WTC11 (cell line): Measurements from ENCODE around the gene D2HGDH. TPM values are rescaled to one million over a fixed set of nuclear protein-coding genes. Genes with fewer than 3 reads are reported as not detected.

Experiments used
- ATAC-seq: fragments of 200-7000 bp; cut with Tn5 transposase; 2 replicates; pipeline ENCODE4 v1.10.0; 2021; ENCODE audit warnings: mild to moderate bottlenecking, moderate library complexity
- CTCF ChIA-PET: fragments of 300-600 bp; sonication (Branson Sonifier 250); formaldehyde crosslinking; loops from one replicate; lab custom pipeline; 2021; ENCODE audit warnings: antibody characterized with exemption; lab: Charles Lee
- POLR2A ChIA-PET: fragments of 350-600 bp; sonication (Branson Sonifier 250); formaldehyde crosslinking; loops from one replicate; lab custom pipeline; 2021; ENCODE audit warnings: antibody characterized with exemption; lab: Charles Lee
- DNase-seq: peaks from one replicate; pipeline ENCODE4 v3.0.0; 2021; ENCODE audit warnings: low spot score
- H3K27ac Mint-ChIP-seq: 2 replicates; pipeline ENCODE4 v1.8.0; 2021; ENCODE audit warnings: mixed read lengths
- H3K27me3 Mint-ChIP-seq: 2 replicates; pipeline ENCODE4 v1.8.0; 2021; ENCODE audit warnings: low read depth, mild to moderate bottlenecking, moderate library complexity, mixed read lengths
- H3K36me3 Mint-ChIP-seq: 2 replicates; pipeline ENCODE4 v1.8.0; 2021; ENCODE audit warnings: mixed read lengths
- H3K4me1 Mint-ChIP-seq: 2 replicates; pipeline ENCODE4 v1.8.0; 2022; ENCODE audit warnings: mixed read lengths
- H3K4me3 Mint-ChIP-seq: 2 replicates; pipeline ENCODE4 v1.8.0; 2021; ENCODE audit warnings: mild to moderate bottlenecking, moderate library complexity, mixed read lengths
- H3K9me3 Mint-ChIP-seq: 2 replicates; pipeline ENCODE4 v1.8.0; 2021; ENCODE audit warnings: mixed read lengths
- E2F5 ChIP-seq: sonication (generic); formaldehyde crosslinking; IDR thresholded peaks from 2 replicates; pipeline ENCODE4 v1.8.1; 2022; ENCODE audit warnings: mild to moderate bottlenecking, moderate library complexity, missing genetic modification reagents
- ELF4 ChIP-seq: sonication (generic); formaldehyde crosslinking; IDR thresholded peaks from 2 replicates; pipeline ENCODE4 v1.8.1; 2022; ENCODE audit warnings: low read depth, mild to moderate bottlenecking, moderate library complexity, missing genetic modification reagents
- ERG ChIP-seq: fragments of 250-450 bp; sonication (Bioruptor Pico); IDR thresholded peaks from 2 replicates; pipeline ENCODE4 v1.8.0; 2021; ENCODE audit warnings: mild to moderate bottlenecking
- FOXK1 ChIP-seq: sonication (generic); formaldehyde crosslinking; IDR thresholded peaks from 2 replicates; pipeline ENCODE4 v1.8.0; 2022; ENCODE audit warnings: mild to moderate bottlenecking, moderate library complexity, missing genetic modification reagents
- GRHL2 ChIP-seq: fragments of 250-450 bp; sonication (Bioruptor Pico); IDR thresholded peaks from 2 replicates; pipeline ENCODE4 v1.8.0; 2022; ENCODE audit warnings: mild to moderate bottlenecking, moderate library complexity; ENCODE audit not compliant: insufficient replicate concordance, severe bottlenecking
- HMGXB4 ChIP-seq: sonication (generic); formaldehyde crosslinking; IDR thresholded peaks from 2 replicates; pipeline ENCODE4 v1.8.1; 2023; ENCODE audit warnings: mild to moderate bottlenecking, moderate library complexity, missing genetic modification reagents
- IRF2 ChIP-seq: sonication (generic); formaldehyde crosslinking; IDR thresholded peaks from 2 replicates; pipeline ENCODE4 v1.8.0; 2022; ENCODE audit warnings: low read depth, missing genetic modification reagents, borderline replicate concordance
- KAT7 ChIP-seq: sonication (generic); formaldehyde crosslinking; IDR thresholded peaks from 2 replicates; pipeline ENCODE4 v1.8.1; 2023; ENCODE audit warnings: missing genetic modification reagents, mild to moderate bottlenecking, borderline replicate concordance
- MAX ChIP-seq: sonication (generic); formaldehyde crosslinking; IDR thresholded peaks from 2 replicates; pipeline ENCODE4 v1.8.0; 2022; ENCODE audit warnings: mild to moderate bottlenecking, missing genetic modification reagents
- MLX ChIP-seq: sonication (generic); formaldehyde crosslinking; IDR thresholded peaks from 2 replicates; pipeline ENCODE4 v1.8.1; 2023; ENCODE audit warnings: mild to moderate bottlenecking, missing genetic modification reagents, moderate library complexity
- NFATC4 ChIP-seq: fragments of 250-450 bp; sonication (Bioruptor Pico); IDR thresholded peaks from 2 replicates; pipeline ENCODE4 v1.9.0; 2021; ENCODE audit warnings: mild to moderate bottlenecking
- NFYB ChIP-seq: sonication (generic); formaldehyde crosslinking; conservative IDR thresholded peaks from 2 replicates; pipeline ENCODE4 v1.8.0; 2022; ENCODE audit warnings: low read depth, missing genetic modification reagents
- SP1 ChIP-seq: sonication (generic); formaldehyde crosslinking; conservative IDR thresholded peaks from 2 replicates; pipeline ENCODE4 v1.8.1; 2022; ENCODE audit warnings: missing genetic modification reagents
- TEAD4 ChIP-seq: sonication (generic); formaldehyde crosslinking; IDR thresholded peaks from 2 replicates; pipeline ENCODE4 v1.8.0; 2022; ENCODE audit warnings: mild to moderate bottlenecking, missing genetic modification reagents
- TP53 ChIP-seq: sonication (generic); formaldehyde crosslinking; IDR thresholded peaks from 2 replicates; pipeline ENCODE4 v1.8.1; 2023; ENCODE audit warnings: mild to moderate bottlenecking, missing genetic modification reagents
- ZNF219 ChIP-seq: sonication (generic); formaldehyde crosslinking; IDR thresholded peaks from 2 replicates; pipeline ENCODE4 v1.8.0; 2023; ENCODE audit warnings: missing genetic modification reagents, mild to moderate bottlenecking, borderline replicate concordance
- ZNF281 ChIP-seq: sonication (generic); formaldehyde crosslinking; IDR thresholded peaks from 2 replicates; pipeline ENCODE4 v1.8.0; 2023; ENCODE audit warnings: mild to moderate bottlenecking, missing genetic modification reagents
- ZNF425 ChIP-seq: fragments of 250-450 bp; sonication (Bioruptor Pico); conservative IDR thresholded peaks from 2 replicates; pipeline ENCODE4 v1.9.0; 2021; ENCODE audit warnings: mild to moderate bottlenecking
- ZNF532 ChIP-seq: fragments of 250-450 bp; sonication (Bioruptor Pico); IDR thresholded peaks from 2 replicates; pipeline ENCODE4 v1.9.0; 2021; ENCODE audit warnings: mild to moderate bottlenecking, borderline replicate concordance
- total RNA-seq: library from RNA; stranded (reverse); gene quantifications from 3 replicates; pipeline ENCODE4 v1.2.3, GENCODE V29; 2021

D2HGDH gene
- total RNA-seq, 1 experiment from 2014 or later = 22.7 TPM

GRCh38 chr2:241754042-241754441 is 19.6 kb downstream of the D2HGDH start (continued):
- TF ChIP-seq ZNF281 (CRISPR knock-in tag) = no peak

- Mint-ChIP-seq H3K9me3 (peaks cover 4% of the 10 kb centered on the region), H3K4me1 (no peaks in the 10 kb centered on the region), H3K27ac (peak overlapping the region; percentile 19; the same call in 1 of the 2 replicates), H3K27me3 (no peaks in the 10 kb centered on the region), H3K36me3 (peaks cover 12% of the 10 kb centered on the region), H3K4me3 (no peak overlapping the region)
- ATAC-seq = no peak
- CTCF ChIA-PET = no interaction called here
- TF ChIP-seq TP53 (CRISPR knock-in tag) = no peak
- TF ChIP-seq ERG = no peak
- TF ChIP-seq ZNF425 (CRISPR knock-in tag) = no peak
- TF ChIP-seq NFYB = no peak
- no peak for TF ChIP-seq IRF2 (CRISPR knock-in tag)
- TF ChIP-seq MLX (CRISPR knock-in tag) = no peak
- no peak for TF ChIP-seq NFATC4 (CRISPR knock-in tag)
- TF ChIP-seq, all 79 proteins: peak for 0
- POLR2A ChIA-PET = no interaction called here
- DNase-seq = no peak
These were observed 20.7 kb downstream of the D2HGDH start for GRCh38 chr2:241755166-241755565.

- DNase-seq (no peak), ATAC-seq (no peak)
- ChIA-PET POLR2A (no interaction called here), CTCF (no interaction called here)
- Mint-ChIP-seq H3K27me3 (peaks cover 2% of the 10 kb centered on the region; the same call in 1 of the 2 replicates), H3K27ac (no peak overlapping the region), H3K36me3 (peaks cover 16% of the 10 kb centered on the region), H3K4me3 (no peak overlapping the region), H3K9me3 (peaks cover 7% of the 10 kb centered on the region), H3K4me1 (no peaks in the 10 kb centered on the region)
- TF ChIP-seq SP1 = no peak
- TF ChIP-seq TEAD4 (CRISPR knock-in tag) = no peak
- TF ChIP-seq ELF4 (CRISPR knock-in tag) = no peak
- no peak for TF ChIP-seq E2F5 (CRISPR knock-in tag)
- no peak for TF ChIP-seq GRHL2 (CRISPR knock-in tag)
- no peak for TF ChIP-seq MAX (CRISPR knock-in tag)
- no peak for TF ChIP-seq FOXK1 (CRISPR knock-in tag)
- TF ChIP-seq HMGXB4 (CRISPR knock-in tag) = no peak
- TF ChIP-seq ZNF532 (CRISPR knock-in tag) = no peak
- TF ChIP-seq KAT7 = no peak
- no peak for TF ChIP-seq ZNF219 (CRISPR knock-in tag)
These were observed 21.3 kb downstream of the D2HGDH start for GRCh38 chr2:241755777-241756176.
